NCI-H1092 treated with DMSO at 0.1 percent for 48 hours (cell line): Measurements from ENCODE around the gene SAA4.
A peak's percentile ranks its signal among the peaks of the same experiment; 100 is the strongest.
"Not testable (repeated sequence)": the region's sequence is repeated elsewhere in the genome, so short reads cannot be mapped to it uniquely, and the experiment has no call there.

Experiments used
- DNase-seq: peaks from one replicate; lab custom pipeline; 2025; lab: John Stamatoyannopoulos, UW

The SAA4 gene

GRCh38 chr11:18246379-18247190, 10.0 kb upstream of the SAA4 start:
- DNase-seq: not testable (repeated sequence)

- no peak for DNase-seq
Observed at GRCh38 chr11:18245396-18245795, 8.8 kb upstream of the SAA4 start.

GRCh38 chr11:18243783-18244362, 7.3 kb upstream of the SAA4 start:
- peak; percentile 5 for DNase-seq

GRCh38 chr11:18239655-18240054, 3.1 kb upstream of the SAA4 start:
- no peak for DNase-seq

- DNase-seq: no peak
Observed at GRCh38 chr11:18235394-18236334, 938 bp downstream of the SAA4 start.

GRCh38 chr11:18233912-18234311, 2.7 kb downstream of the SAA4 start:
- no peak for DNase-seq

GRCh38 chr11:18230859-18231258, 5.7 kb downstream of the SAA4 start:
- no peak for DNase-seq

GRCh38 chr11:18229501-18229900, 7.1 kb downstream of the SAA4 start:
- no peak for DNase-seq

GRCh38 chr11:18225913-18226312, 10.7 kb downstream of the SAA4 start:
- DNase-seq: no peak

GRCh38 chr11:18223591-18224387, 12.8 kb downstream of the SAA4 start:
- no peak for DNase-seq

GRCh38 chr11:18222814-18223421, 13.7 kb downstream of the SAA4 start:
- DNase-seq: no peak

- no peak for DNase-seq
Observed at GRCh38 chr11:18221274-18221876, 15.2 kb downstream of the SAA4 start.

- DNase-seq: no peak
Observed at GRCh38 chr11:18209058-18209457, 27.5 kb downstream of the SAA4 start.

- no peak for DNase-seq
Observed at GRCh38 chr11:18204771-18205170, 31.8 kb downstream of the SAA4 start.

GRCh38 chr11:18204220-18204619, 32.4 kb downstream of the SAA4 start:
- DNase-seq: no peak

GRCh38 chr11:18203723-18204122, 32.9 kb downstream of the SAA4 start:
- DNase-seq: no peak

GRCh38 chr11:18197738-18198137, 38.9 kb downstream of the SAA4 start:
- DNase-seq: not testable (repeated sequence)

- DNase-seq: no peak
Observed at GRCh38 chr11:18196532-18196931, 40.1 kb downstream of the SAA4 start.

GRCh38 chr11:18193010-18193409, 43.6 kb downstream of the SAA4 start:
- no peak for DNase-seq

GRCh38 chr11:18191376-18191775, 45.2 kb downstream of the SAA4 start:
- DNase-seq: no peak
